Liver (tissue), 9 donors: ENCODE results near the gene PPARD. TPM values are rescaled to one million over a fixed set of nuclear protein-coding genes. Genes with fewer than 3 reads are reported as not detected.

Experiments used
- DNase-seq: peaks from one replicate; pipeline ENCODE4 v3.0.0-alpha.2; 2017; ENCODE audit warnings: low spot score
- H3K27ac ChIP-seq, 2 donors: one replicate each; pipeline ENCODE4 v1.7.0; 2013; ENCODE audit warnings: inconsistent platforms in 2 of 2, low read length in 2 of 2, control low read depth in 1 of 2, low read depth in 1 of 2, mild to moderate bottlenecking in 1 of 2
- H3K27me3 ChIP-seq, 4 donors: one replicate each; pipeline versions ENCODE4 v1.6.1 to v1.7.0; 2013; ENCODE audit warnings: low read length in 3 of 4, inconsistent platforms in 1 of 4, mild to moderate bottlenecking in 1 of 4, moderate library complexity in 1 of 4; ENCODE audit not compliant: control insufficient read depth in 4 of 4, insufficient read depth in 4 of 4
- H3K36me3 ChIP-seq, 4 donors: one replicate each; pipeline versions ENCODE4 v1.6.1 to v1.7.0; 2013; ENCODE audit warnings: low read length in 3 of 4, mild to moderate bottlenecking in 3 of 4, low read depth in 1 of 4, moderate library complexity in 1 of 4; ENCODE audit not compliant: control insufficient read depth in 4 of 4, insufficient read depth in 3 of 4
- H3K4me1 ChIP-seq, 4 donors: one replicate each; pipeline versions ENCODE4 v1.6.1 to v1.7.0; 2013; ENCODE audit warnings: low read length in 3 of 4, mild to moderate bottlenecking in 3 of 4, moderate library complexity in 1 of 4; ENCODE audit not compliant: control insufficient read depth in 4 of 4, insufficient read depth in 4 of 4
- H3K4me3 ChIP-seq, 3 donors: one replicate each; pipeline versions ENCODE4 v1.6.1 to v1.7.0; 2013; ENCODE audit warnings: low read length in 3 of 3, control low read depth in 1 of 3, low read depth in 1 of 3, mild to moderate bottlenecking in 1 of 3
- H3K9ac ChIP-seq, 2 donors: one replicate each; pipeline ENCODE4 v1.7.0; 2013; ENCODE audit warnings: low read length in 2 of 2, mild to moderate bottlenecking in 2 of 2, moderate library complexity in 2 of 2, control low read depth in 1 of 2, low read depth in 1 of 2
- H3K9me3 ChIP-seq, 4 donors: one replicate each; pipeline versions ENCODE4 v1.6.1 to v1.7.0; 2013; ENCODE audit warnings: low read length in 3 of 4; ENCODE audit not compliant: control insufficient read depth in 4 of 4
- CTCF ChIP-seq: fragments of 150-350 bp; IDR thresholded peaks from 2 replicates; pipeline ENCODE4 v1.5.1; 2017; ENCODE audit warnings: improper control_type of control experiment, low read depth, low read length; ENCODE audit not compliant: missing input control
- FOXA1 ChIP-seq: IDR thresholded peaks from 2 replicates; pipeline ENCODE4 v1.6.1; 2016; ENCODE audit warnings: antibody characterized with exemption
- FOXA2 ChIP-seq: IDR thresholded peaks from 2 replicates; pipeline ENCODE4 v1.6.1; 2016; ENCODE audit warnings: antibody characterized with exemption
- HNF4A ChIP-seq, 2 donors: conservative IDR thresholded peaks; 2 replicates each; pipeline ENCODE4 v1.6.1; 2016; ENCODE audit warnings: antibody characterized with exemption in 2 of 2, mild to moderate bottlenecking in 2 of 2
- HNF4G ChIP-seq: IDR thresholded peaks from 2 replicates; pipeline ENCODE4 v1.6.1; 2016; ENCODE audit warnings: antibody characterized with exemption
- JUND ChIP-seq, 2 donors: IDR thresholded peaks; 2 replicates each; pipeline ENCODE4 v1.6.1; 2016; ENCODE audit warnings: antibody characterized with exemption in 2 of 2
- MAX ChIP-seq: IDR thresholded peaks from 2 replicates; pipeline ENCODE4 v1.6.1; 2016; ENCODE audit warnings: antibody characterized with exemption
- NR2F2 ChIP-seq: IDR thresholded peaks from 2 replicates; pipeline ENCODE4 v1.6.1; 2016; ENCODE audit warnings: antibody characterized with exemption
- RAD21 ChIP-seq, 2 donors: IDR thresholded peaks; 2 replicates each; pipeline ENCODE4 v1.6.1; 2016; ENCODE audit warnings: antibody characterized with exemption in 2 of 2, mild to moderate bottlenecking in 2 of 2
- RXRA ChIP-seq, 2 donors: IDR thresholded peaks; 2 replicates each; pipeline ENCODE4 v1.6.1; 2017 to 2018; ENCODE audit warnings: antibody characterized with exemption in 2 of 2, mild to moderate bottlenecking in 1 of 2
- SP1 ChIP-seq: IDR thresholded peaks from 2 replicates; pipeline ENCODE4 v1.6.1; 2018; ENCODE audit warnings: antibody characterized with exemption, mild to moderate bottlenecking
- TAF1 ChIP-seq: conservative IDR thresholded peaks from 2 replicates; pipeline ENCODE4 v1.6.1; 2016; ENCODE audit warnings: antibody characterized with exemption, mild to moderate bottlenecking
- YY1 ChIP-seq: IDR thresholded peaks from 2 replicates; pipeline ENCODE4 v1.6.1; 2016; ENCODE audit warnings: antibody characterized with exemption, mild to moderate bottlenecking
- WGBS: extraction: QIAGEN DNeasy Blood & Tissue Kit; methylation state at CpG from one replicate; pipeline ENCODE4 v1.1.7; 2013; 5-methylcytosine and 5-hydroxymethylcytosine counted together
- polyA plus RNA-seq, 2 donors: library from polyadenylated mRNA; stranded (reverse) in 1 of 2; unstranded in 1 of 2; fragments of 200-250 nt in 1 of 2; fragments of >200 nt in 1 of 2; fragmentation: Nextera tagmentation in 1 of 2; extraction: Ambion mirVana in 1 of 2; gene quantifications; one replicate each; pipeline versions ENCODE4 v1.2.1 to v1.2.3, GENCODE V29; 2013 to 2015
- total RNA-seq, 2 donors: library from RNA; depleted of rRNA; stranded (reverse); fragments of >200 nt; gene quantifications; one replicate each; pipeline ENCODE4 v1.2.3, GENCODE V29; 2014
- TF ChIP-seq, protein P1 (sequence below): IDR thresholded peaks from 2 replicates; pipeline ENCODE4 v1.6.1; 2016; ENCODE audit warnings: antibody characterized with exemption
- TF ChIP-seq, protein P2 (sequence below): IDR thresholded peaks from 2 replicates; pipeline ENCODE4 v1.6.1; 2016; ENCODE audit warnings: antibody characterized with exemption
- donor health status: healthy.
- donor health status: healthy.
- donor health status: healthy.
- donor health status: healthy.
- donor health status: healthy.

The PPARD gene
- total and polyA plus RNA-seq, 4 donors, result 2.1 to 7.8 (median 5.1) TPM

GRCh38 chr6:35295521-35296315, 46.6 kb upstream of the PPARD start:
- Histone ChIP-seq H3K27me3 (no peaks in the 10 kb centered on the region), H3K36me3 (peaks cover 3 to 43% (median 17%) of the 10 kb centered on the region in 4 donors), H3K9ac (no peak overlapping the region), H3K4me3 (no peak overlapping the region), H3K9me3 (no peaks in the 10 kb centered on the region), H3K4me1 (no peaks in the 10 kb centered on the region), H3K27ac (no peak overlapping the region)
- DNase-seq, result no peak
- TF ChIP-seq MAX (no peak), CTCF (no peak), SP1 (no peak), HNF4G (no peak), JUND (IDR thresholded peaks at IDR 0.05) (no peak), HNF4A (conservative IDR thresholded peaks at IDR 0.05) (no peak), RXRA (IDR thresholded peaks at IDR 0.05) (no peak), TAF1 (no peak), FOXA1 (no peak), NR2F2 (no peak), FOXA2 (no peak), RAD21 (IDR thresholded peaks at IDR 0.05) (no peak)
- TF ChIP-seq, protein P1, sequence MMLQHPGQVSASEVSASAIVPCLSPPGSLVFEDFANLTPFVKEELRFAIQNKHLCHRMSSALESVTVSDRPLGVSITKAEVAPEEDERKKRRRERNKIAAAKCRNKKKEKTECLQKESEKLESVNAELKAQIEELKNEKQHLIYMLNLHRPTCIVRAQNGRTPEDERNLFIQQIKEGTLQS, result no peak
- 59% methylated on average over 3 of the region's 3 CpGs for whole genome bisulfite sequencing

DNA sequence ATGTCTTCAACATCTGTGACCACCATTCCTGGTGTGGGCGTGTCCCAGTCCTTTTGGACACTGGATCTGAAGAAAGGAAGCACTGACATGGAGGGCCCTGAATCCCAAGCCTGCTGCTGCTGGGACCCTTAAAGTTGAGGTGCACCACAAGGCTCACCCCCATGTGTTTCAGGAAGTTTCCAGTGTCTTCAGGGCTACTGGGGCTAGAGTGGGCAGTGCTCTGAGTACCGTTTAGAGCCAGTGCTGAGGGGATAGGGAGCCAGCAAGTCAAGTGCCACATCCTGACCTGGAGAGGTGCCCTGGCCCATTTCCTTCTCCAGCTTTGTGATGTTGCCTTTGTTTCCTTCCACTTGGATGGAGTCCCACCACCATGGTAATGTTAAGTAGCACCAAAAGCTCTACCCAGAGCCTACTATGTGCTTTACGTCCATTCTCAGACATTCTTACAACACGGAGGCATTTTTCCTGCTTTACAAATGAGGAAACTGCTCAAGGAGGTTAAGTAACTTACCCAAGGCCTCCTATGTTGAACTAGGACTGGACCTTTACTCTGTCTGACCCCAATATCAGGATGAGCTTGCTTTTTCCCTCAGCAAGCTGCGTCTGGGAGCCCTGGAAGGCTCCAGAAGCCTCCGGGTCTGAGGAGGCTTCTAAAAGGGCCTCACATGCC, 45.3 kb upstream of the PPARD start:
- H3K4me3 ChIP-seq, result no peak overlapping the region
- no peak for TF ChIP-seq SP1
- no peak for TF ChIP-seq RAD21 (IDR thresholded peaks at IDR 0.05)
- TF ChIP-seq, protein P2, sequence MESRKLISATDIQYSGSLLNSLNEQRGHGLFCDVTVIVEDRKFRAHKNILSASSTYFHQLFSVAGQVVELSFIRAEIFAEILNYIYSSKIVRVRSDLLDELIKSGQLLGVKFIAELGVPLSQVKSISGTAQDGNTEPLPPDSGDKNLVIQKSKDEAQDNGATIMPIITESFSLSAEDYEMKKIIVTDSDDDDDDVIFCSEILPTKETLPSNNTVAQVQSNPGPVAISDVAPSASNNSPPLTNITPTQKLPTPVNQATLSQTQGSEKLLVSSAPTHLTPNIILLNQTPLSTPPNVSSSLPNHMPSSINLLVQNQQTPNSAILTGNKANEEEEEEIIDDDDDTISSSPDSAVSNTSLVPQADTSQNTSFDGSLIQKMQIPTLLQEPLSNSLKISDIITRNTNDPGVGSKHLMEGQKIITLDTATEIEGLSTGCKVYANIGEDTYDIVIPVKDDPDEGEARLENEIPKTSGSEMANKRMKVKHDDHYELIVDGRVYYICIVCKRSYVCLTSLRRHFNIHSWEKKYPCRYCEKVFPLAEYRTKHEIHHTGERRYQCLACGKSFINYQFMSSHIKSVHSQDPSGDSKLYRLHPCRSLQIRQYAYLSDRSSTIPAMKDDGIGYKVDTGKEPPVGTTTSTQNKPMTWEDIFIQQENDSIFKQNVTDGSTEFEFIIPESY, result no peak
- TF ChIP-seq FOXA2, result no peak
- no peak for TF ChIP-seq NR2F2
- no peak for TF ChIP-seq HNF4A (conservative IDR thresholded peaks at IDR 0.05)
- TF ChIP-seq YY1, result no peak
- no peak for TF ChIP-seq MAX
- TF ChIP-seq HNF4G, result no peak
- no peaks in the 10 kb centered on the region for H3K4me1 ChIP-seq
- H3K9ac ChIP-seq, result no peak overlapping the region
- no peak overlapping the region for H3K27ac ChIP-seq
- no peak for DNase-seq
- H3K9me3 ChIP-seq, result no peaks in the 10 kb centered on the region
- peaks cover 3 to 29% (median 10%) of the 10 kb centered on the region in 4 donors for H3K36me3 ChIP-seq
- no peaks in the 10 kb centered on the region for H3K27me3 ChIP-seq
- WGBS, result 69% methylated on average over 6 of the region's 6 CpGs
